Activated CD4-positive, alpha-beta T cell treated with anti-CD3 and anti-CD28 coated beads for 36 hours (primary cell): ENCODE measurements around the gene PPP1R1B. TPM values are rescaled to one million over a fixed set of nuclear protein-coding genes. Genes with fewer than 3 reads are reported as not detected.
A peak's percentile ranks its signal among the peaks of the same experiment; 100 is the strongest.

ENCODE experiments used
- ATAC-seq: fragments of 200-7000 bp; cut with Tn5 transposase; one replicate; pipeline ENCODE4 v1.10.0; 2021; ENCODE audit warnings: mild to moderate bottlenecking, moderate library complexity
- CTCF ChIA-PET: fragments of 350-600 bp; sonication (Branson Sonifier 250); formaldehyde crosslinking; loops from one replicate; lab custom pipeline; 2021; ENCODE audit warnings: antibody characterized with exemption; lab: Charles Lee
- POLR2A ChIA-PET: fragments of 350-600 bp; sonication (Branson Sonifier 250); formaldehyde crosslinking; loops from one replicate; lab custom pipeline; 2021; ENCODE audit warnings: antibody characterized with exemption, inconsistent platforms; lab: Charles Lee
- DNase-seq: peaks from one replicate; pipeline ENCODE4 v3.0.0-alpha.2; 2020
- H3K27ac Mint-ChIP-seq: one replicate; pipeline ENCODE4 v1.8.0; 2021; ENCODE audit warnings: mixed read lengths
- H3K27me3 Mint-ChIP-seq: one replicate; pipeline ENCODE4 v1.8.0; 2021; ENCODE audit warnings: mixed read lengths
- H3K36me3 Mint-ChIP-seq: one replicate; pipeline ENCODE4 v1.8.0; 2021; ENCODE audit warnings: low read depth, mixed read lengths
- H3K4me1 Mint-ChIP-seq: one replicate; pipeline ENCODE4 v1.8.0; 2021; ENCODE audit warnings: mixed read lengths
- H3K4me3 Mint-ChIP-seq: one replicate; pipeline ENCODE4 v1.8.0; 2021; ENCODE audit warnings: mild to moderate bottlenecking, moderate library complexity, mixed read lengths
- H3K9me3 Mint-ChIP-seq: one replicate; pipeline ENCODE4 v1.8.0; 2021; ENCODE audit warnings: low read depth, mixed read lengths
- intact Hi-C, 2 experiments: fragments of 100-400 bp; cut with DNase I in 1 of 2; cut with micrococcal nuclease in 1 of 2; formaldehyde crosslinking; loops; one replicate each; pipeline versions ENCODE4 v1.14.2 to v1.15.1; 2022 to 2024; cut with DNase I, micrococcal nuclease
- total RNA-seq, 2 experiments: library from RNA; stranded (reverse); gene quantifications; one replicate each; pipeline ENCODE4 v1.2.3, GENCODE V29; 2021

Gene PPP1R1B
- total RNA-seq, 2 experiments from 2014 or later: 0.18 TPM; not detected in 1

DNA sequence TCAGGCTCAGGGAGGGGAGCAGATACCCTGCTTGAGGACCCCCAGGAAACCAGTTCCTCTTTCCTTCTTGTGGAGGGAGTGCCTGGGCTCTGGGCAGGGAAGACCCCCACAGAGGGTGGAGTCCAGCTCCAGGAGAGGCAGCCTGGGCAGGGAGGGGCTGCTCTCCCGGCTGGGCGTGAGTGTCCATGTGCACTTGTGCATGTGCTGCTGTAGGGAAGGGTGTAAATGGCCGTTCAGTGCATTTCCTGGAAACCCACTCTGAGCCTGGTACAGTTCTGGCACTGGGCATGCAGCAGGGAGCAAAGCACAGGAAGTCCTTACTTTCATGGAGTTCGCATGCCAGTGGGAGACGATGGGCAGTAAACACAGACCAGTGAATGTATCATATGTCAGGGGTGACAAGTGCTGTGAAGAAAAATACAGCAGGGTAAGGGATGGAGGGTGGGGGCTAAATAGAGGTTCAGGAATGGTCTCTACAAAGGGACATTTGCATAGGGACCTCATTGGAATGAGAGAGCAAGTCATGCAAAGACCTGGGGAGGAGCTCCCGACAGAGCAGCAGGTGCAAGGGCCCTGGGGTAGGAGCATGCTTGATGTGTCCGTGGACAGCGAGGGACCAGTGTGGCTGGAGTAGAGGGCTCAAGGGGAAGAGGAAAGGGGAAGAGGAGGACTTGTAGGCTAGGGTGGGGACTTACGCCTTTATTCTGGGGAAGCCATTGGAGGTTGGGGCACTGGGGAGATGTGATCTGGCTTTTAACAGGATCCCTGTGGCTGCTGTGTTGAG, 15.7 kb downstream of the PPP1R1B start:
- Mint-ChIP-seq H3K4me1 (peaks cover 63% of the 10 kb centered on the region), H3K36me3 (no peaks in the 10 kb centered on the region), H3K27ac (peak overlapping the region; percentile 16), H3K27me3 (no peaks in the 10 kb centered on the region), H3K9me3 (no peaks in the 10 kb centered on the region), H3K4me3 (no peak overlapping the region)
- intact Hi-C loops: no loop called here
- ATAC-seq (no peak), DNase-seq (no peak)
- POLR2A ChIA-PET: no interaction called here
- CTCF ChIA-PET: interaction anchor here (0.6 to 1.7 kb wide), 6 partner anchors 8 to 93 kb away, joined by 3 to 7 read pairs (median 4); no protein-coding TSS in a partner anchor

GRCh38 chr17:39643271-39643670, 16.5 kb downstream of the PPP1R1B start:
- ChIA-PET POLR2A (no interaction called here), CTCF (interaction anchor here (0.7 to 1.7 kb wide), 6 partner anchors 9 to 94 kb away, joined by 3 to 7 read pairs (median 4); no protein-coding TSS in a partner anchor)
- intact Hi-C loops: no loop called here
- DNase-seq (no peak), ATAC-seq (peak; percentile 19)
- Mint-ChIP-seq H3K27ac (peak overlapping the region; percentile 4), H3K9me3 (no peaks in the 10 kb centered on the region), H3K27me3 (no peaks in the 10 kb centered on the region), H3K4me1 (peaks cover 56% of the 10 kb centered on the region), H3K4me3 (no peak overlapping the region), H3K36me3 (no peaks in the 10 kb centered on the region)

DNA sequence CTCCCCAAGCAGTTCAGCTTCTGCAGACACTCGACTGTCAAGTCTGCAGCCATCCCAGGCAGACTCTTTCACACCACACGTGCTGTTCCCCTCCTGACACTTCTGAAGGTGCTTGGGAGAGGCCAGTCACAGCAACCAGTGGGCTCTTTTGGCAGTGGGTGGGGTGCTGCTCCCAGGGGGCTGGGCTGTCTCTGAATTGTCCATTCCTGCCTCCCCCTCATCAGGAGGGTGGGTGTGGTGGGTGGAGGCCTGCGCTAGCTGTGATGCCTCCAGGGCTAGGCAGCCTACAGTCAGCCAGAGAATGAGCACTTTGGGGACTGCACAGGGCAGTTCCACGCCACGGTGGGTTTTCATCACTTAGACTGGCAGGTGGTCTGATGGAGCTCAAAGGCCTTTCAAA, 20.5 kb downstream of the PPP1R1B start:
- intact Hi-C loops: no loop called here
- H3K9me3 Mint-ChIP-seq: no peaks in the 10 kb centered on the region
- POLR2A ChIA-PET: no interaction called here
- no peak overlapping the region for H3K27ac Mint-ChIP-seq
- no peaks in the 10 kb centered on the region for H3K27me3 Mint-ChIP-seq
- no peaks in the 10 kb centered on the region for H3K36me3 Mint-ChIP-seq
- no peak overlapping the region for H3K4me3 Mint-ChIP-seq
- ATAC-seq (no peak), DNase-seq (no peak)
- CTCF ChIA-PET: interaction anchor here (0.6 to 2.7 kb wide), 4 partner anchors 12 to 25 kb away, joined by 3 to 9 read pairs (median 6); partner anchors contain the start of gene PNMT
- peaks cover 33% of the 10 kb centered on the region for H3K4me1 Mint-ChIP-seq

- Mint-ChIP-seq H3K4me1 (peaks cover 23% of the 10 kb centered on the region), H3K9me3 (no peaks in the 10 kb centered on the region), H3K4me3 (no peak overlapping the region), H3K36me3 (no peaks in the 10 kb centered on the region), H3K27me3 (no peaks in the 10 kb centered on the region), H3K27ac (no peak overlapping the region)
- no peak for DNase-seq
- no peak for ATAC-seq
- intact Hi-C loops: no loop called here
- POLR2A ChIA-PET: no interaction called here
- CTCF ChIA-PET: interaction anchor here (1.3 to 2.7 kb wide), 3 partner anchors 19 to 27 kb away, joined by 3 to 9 read pairs (median 9); partner anchors contain the start of gene PNMT
Observed at GRCh38 chr17:39648616-39649366, 22.0 kb downstream of the PPP1R1B start.

- intact Hi-C loops: no loop called here
Observed at GRCh38 chr17:39650121-39650579, 23.4 kb downstream of the PPP1R1B start.

DNA sequence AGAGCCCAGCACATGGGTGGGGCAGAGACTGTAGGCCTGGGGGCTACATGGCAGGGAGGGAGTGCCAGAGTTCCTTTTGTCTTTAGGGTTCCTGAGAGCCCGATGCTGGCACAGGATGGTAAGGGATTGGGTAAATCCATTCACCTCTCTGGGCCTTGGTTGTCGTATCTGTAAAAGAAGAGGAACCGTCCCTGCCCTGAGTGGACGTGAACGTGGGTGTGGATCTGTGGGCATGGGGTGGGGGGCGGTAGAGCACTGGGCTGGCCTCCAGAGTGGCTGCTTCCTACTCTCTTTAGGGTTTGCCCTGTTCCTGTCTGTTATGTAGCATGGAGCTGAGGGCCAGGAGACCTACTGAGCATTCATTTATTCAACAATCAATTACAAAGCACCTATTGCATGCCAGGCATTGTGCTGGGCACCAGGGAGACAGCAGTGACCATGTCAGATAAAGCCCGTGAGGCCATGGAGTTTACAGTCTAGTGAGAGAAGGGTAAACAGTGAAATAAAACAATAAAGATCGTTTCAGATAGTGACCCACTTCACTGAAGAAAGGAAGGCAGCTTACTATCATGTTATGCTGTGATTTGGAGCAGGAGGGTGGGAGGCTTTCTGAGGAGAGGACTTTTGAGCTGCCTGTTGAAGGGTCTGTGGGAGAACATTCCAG, 25.3 kb downstream of the PPP1R1B start:
- H3K4me1 Mint-ChIP-seq: peaks cover 26% of the 10 kb centered on the region
- intact Hi-C loops: no loop called here
- H3K4me3 Mint-ChIP-seq: no peak overlapping the region
- ChIA-PET POLR2A (no interaction called here), CTCF (interaction anchor here (1.0 to 5.6 kb wide), 4 partner anchors 10 to 32 kb away, joined by 3 to 85 read pairs (median 28); partner anchors contain the start of genes PNMT and TCAP)
- H3K27me3 Mint-ChIP-seq: no peaks in the 10 kb centered on the region
- H3K9me3 Mint-ChIP-seq: no peaks in the 10 kb centered on the region
- ATAC-seq (no peak), DNase-seq (no peak)
- H3K27ac Mint-ChIP-seq: peak overlapping the region; percentile 11
- no peaks in the 10 kb centered on the region for H3K36me3 Mint-ChIP-seq

More at GRCh38 chr17:39650121-39650579, 23.4 kb downstream of the PPP1R1B start:
- Mint-ChIP-seq H3K4me3 (no peak overlapping the region), H3K9me3 (no peaks in the 10 kb centered on the region), H3K27ac (peak overlapping the region; percentile 61), H3K36me3 (no peaks in the 10 kb centered on the region), H3K4me1 (peaks cover 30% of the 10 kb centered on the region), H3K27me3 (no peaks in the 10 kb centered on the region)
- no peak for ATAC-seq
- no peak for DNase-seq
- ChIA-PET CTCF (interaction anchor here (1.2 to 5.6 kb wide), 3 partner anchors 18 to 232 kb away, joined by 3 to 85 read pairs (median 3); partner anchors contain the start of genes PNMT and TCAP), POLR2A (no interaction called here)

- peak overlapping the region; percentile 11 for H3K27ac Mint-ChIP-seq
- no peaks in the 10 kb centered on the region for H3K9me3 Mint-ChIP-seq
- DNase-seq (no peak), ATAC-seq (no peak)
- ChIA-PET POLR2A (interaction anchor here (0.6 kb wide), 1 partner anchor 196 kb away, joined by 3 read pairs; no protein-coding TSS in a partner anchor), CTCF (interaction anchor here (0.6 to 5.6 kb wide), 8 partner anchors 8 to 72 kb away, joined by 3 to 85 read pairs (median 12); partner anchors contain the start of genes PNMT, STARD3 and TCAP)
- H3K4me1 Mint-ChIP-seq: peaks cover 27% of the 10 kb centered on the region
- intact Hi-C loops: no loop called here
- peaks cover under 1% of the 10 kb centered on the region for H3K36me3 Mint-ChIP-seq
- H3K4me3 Mint-ChIP-seq: no peak overlapping the region
- no peaks in the 10 kb centered on the region for H3K27me3 Mint-ChIP-seq
Observed at GRCh38 chr17:39652587-39653315, 26.0 kb downstream of the PPP1R1B start.

GRCh38 chr17:39653316-39653661, 26.5 kb downstream of the PPP1R1B start:
- ChIA-PET POLR2A (interaction anchor here (0.6 kb wide), 1 partner anchor 195 kb away, joined by 3 read pairs; no protein-coding TSS in a partner anchor), CTCF (interaction anchor here (0.5 to 5.6 kb wide), 22 partner anchors 8 to 222 kb away, joined by 3 to 85 read pairs (median 5); partner anchors contain the start of genes PNMT, STARD3 and TCAP)
- no peak for DNase-seq
- Mint-ChIP-seq H3K36me3 (peaks cover 3% of the 10 kb centered on the region), H3K9me3 (no peaks in the 10 kb centered on the region), H3K4me1 (peaks cover 31% of the 10 kb centered on the region), H3K27me3 (no peaks in the 10 kb centered on the region), H3K27ac (no peak overlapping the region), H3K4me3 (no peak overlapping the region)
- intact Hi-C loops: no loop called here
- no peak for ATAC-seq

GRCh38 chr17:39653662-39654331, 27.0 kb downstream of the PPP1R1B start:
- Mint-ChIP-seq H3K27me3 (no peaks in the 10 kb centered on the region), H3K9me3 (no peaks in the 10 kb centered on the region), H3K36me3 (peaks cover 3% of the 10 kb centered on the region), H3K4me1 (peaks cover 36% of the 10 kb centered on the region), H3K4me3 (no peak overlapping the region), H3K27ac (no peak overlapping the region)
- POLR2A ChIA-PET: interaction anchor here (0.6 kb wide), 1 partner anchor 30 kb away, joined by 3 read pairs; no protein-coding TSS in a partner anchor
- intact Hi-C loops: loop anchor here in 1 of 2 experiments (1.0 kb wide), 1 partner anchor 31 kb away; no protein-coding TSS in a partner anchor
- CTCF ChIA-PET: interaction anchor here (0.5 to 5.6 kb wide), 30 partner anchors 8 to 324 kb away, joined by 3 to 85 read pairs (median 4); partner anchors contain the start of genes GSDMA, PGAP3, PNMT and STARD3
- ATAC-seq (peak; percentile 94), DNase-seq (peak; percentile 92)
